NB4 (cell line): ENCODE results near the gene CTDSP1.

Experiments used
- CTCF ChIP-seq: IDR thresholded peaks from one replicate; pipeline ENCODE4 v1.5.1; 2012; ENCODE audit warnings: low read depth, low read length
- MAX ChIP-seq: IDR thresholded peaks from 2 replicates; pipeline ENCODE4 v1.6.1; 2011; ENCODE audit warnings: low read depth, low read length
- POLR2A ChIP-seq: IDR thresholded peaks from 2 replicates; pipeline ENCODE4 v1.6.1; 2011; ENCODE audit warnings: mild to moderate bottlenecking; ENCODE audit not compliant: insufficient read length; ENCODE audit errors: extremely low read depth

GRCh38 chr2:218391202-218391601 is 8.5 kb upstream of the CTDSP1 start:
- no peak for TF ChIP-seq POLR2A
- no peak for TF ChIP-seq CTCF
- TF ChIP-seq MAX = no peak
